ENCODE measurements around the gene PNMA6F.
A peak's percentile ranks its signal among the peaks of the same experiment; 100 is the strongest.
"Not testable (repeated sequence)": the region's sequence is repeated elsewhere in the genome, so short reads cannot be mapped to it uniquely, and the experiment has no call there.

Gene PNMA6F

DNA sequence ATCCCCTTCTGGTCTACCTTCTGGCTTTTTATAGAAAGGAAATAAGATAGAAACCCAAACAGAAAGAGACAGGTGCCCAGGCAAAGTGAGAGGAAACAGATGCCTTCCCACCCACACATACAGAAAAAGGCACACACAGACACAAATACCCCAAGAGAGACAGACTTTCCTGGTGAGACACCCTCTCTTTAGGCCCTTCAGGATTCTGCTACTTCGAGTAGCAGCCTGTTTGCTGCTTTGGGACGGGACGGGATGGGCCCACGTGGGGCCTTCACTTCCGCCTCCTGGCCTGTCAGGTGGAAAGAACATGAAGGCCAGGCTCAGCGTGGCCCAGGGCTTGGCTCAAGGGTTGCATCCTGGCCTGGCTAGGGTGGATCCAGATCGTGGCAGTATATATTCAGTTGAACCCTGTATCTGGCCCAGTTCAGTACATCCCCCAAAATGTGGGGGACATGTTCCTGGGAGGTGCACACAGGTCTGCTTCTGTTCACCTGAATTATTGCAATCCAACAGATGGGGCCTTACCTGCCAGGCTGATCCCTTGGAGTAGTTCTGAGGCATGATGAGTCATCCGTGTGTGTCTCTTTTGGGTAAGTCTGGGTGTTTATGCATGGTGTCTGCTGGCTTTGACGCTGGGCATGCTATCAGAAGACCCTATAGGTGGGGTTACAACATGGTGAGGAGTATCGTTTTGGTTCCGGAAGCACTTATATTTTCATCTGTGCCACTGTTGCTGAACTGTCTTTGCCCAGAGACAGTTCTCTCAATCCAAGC is 14.7 kb upstream of the PNMA6F start:
- TF ChIP-seq, protein P1, sequence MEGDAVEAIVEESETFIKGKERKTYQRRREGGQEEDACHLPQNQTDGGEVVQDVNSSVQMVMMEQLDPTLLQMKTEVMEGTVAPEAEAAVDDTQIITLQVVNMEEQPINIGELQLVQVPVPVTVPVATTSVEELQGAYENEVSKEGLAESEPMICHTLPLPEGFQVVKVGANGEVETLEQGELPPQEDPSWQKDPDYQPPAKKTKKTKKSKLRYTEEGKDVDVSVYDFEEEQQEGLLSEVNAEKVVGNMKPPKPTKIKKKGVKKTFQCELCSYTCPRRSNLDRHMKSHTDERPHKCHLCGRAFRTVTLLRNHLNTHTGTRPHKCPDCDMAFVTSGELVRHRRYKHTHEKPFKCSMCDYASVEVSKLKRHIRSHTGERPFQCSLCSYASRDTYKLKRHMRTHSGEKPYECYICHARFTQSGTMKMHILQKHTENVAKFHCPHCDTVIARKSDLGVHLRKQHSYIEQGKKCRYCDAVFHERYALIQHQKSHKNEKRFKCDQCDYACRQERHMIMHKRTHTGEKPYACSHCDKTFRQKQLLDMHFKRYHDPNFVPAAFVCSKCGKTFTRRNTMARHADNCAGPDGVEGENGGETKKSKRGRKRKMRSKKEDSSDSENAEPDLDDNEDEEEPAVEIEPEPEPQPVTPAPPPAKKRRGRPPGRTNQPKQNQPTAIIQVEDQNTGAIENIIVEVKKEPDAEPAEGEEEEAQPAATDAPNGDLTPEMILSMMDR (conservative IDR thresholded peaks at IDR 0.05; ENCODE audit: low read length), result no peak
- no peak for DNase-seq (ENCODE audit: low read depth)
- no peak overlapping the region for H3K4me3 ChIP-seq (ENCODE audit: low read length)

DNA sequence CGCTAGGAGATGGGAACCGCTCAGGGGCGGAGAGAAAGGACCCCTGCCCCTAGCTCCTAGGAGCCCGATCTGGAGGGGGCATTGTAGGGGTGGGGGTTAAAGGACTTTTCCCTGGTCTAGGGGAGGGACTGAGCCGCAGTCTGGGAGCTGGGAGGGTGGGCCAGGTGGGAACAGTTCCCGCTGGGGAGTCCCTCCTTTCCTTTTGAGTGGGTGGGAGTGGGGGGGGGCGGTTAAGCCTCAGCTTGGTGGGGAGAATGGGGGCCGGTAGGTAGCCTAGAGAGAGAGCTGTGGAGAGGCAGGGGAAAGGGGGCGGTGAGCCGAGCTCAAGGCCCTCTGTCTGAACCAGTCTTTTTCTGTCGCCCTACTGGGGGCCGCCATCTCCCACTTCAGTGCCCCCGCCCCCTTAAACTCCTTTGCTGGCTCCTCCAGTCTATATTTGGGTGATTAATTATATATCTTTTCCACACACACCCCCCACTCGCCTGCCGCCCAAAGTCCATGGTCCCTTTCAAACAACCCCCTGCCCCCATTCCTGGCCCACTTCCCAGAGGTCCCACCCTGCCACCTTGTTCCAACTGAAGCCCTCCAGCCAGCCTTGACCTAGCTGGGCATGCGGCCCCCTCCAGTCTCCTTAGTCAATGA is 13.2 kb upstream of the PNMA6F start:
- TF ChIP-seq, protein P1 (conservative IDR thresholded peaks at IDR 0.05; ENCODE audit: low read length), result no peak
- peak overlapping the region; percentile 72 for H3K4me3 ChIP-seq (ENCODE audit: low read length)
- DNase-seq (ENCODE audit: low read depth), result no peak

DNA sequence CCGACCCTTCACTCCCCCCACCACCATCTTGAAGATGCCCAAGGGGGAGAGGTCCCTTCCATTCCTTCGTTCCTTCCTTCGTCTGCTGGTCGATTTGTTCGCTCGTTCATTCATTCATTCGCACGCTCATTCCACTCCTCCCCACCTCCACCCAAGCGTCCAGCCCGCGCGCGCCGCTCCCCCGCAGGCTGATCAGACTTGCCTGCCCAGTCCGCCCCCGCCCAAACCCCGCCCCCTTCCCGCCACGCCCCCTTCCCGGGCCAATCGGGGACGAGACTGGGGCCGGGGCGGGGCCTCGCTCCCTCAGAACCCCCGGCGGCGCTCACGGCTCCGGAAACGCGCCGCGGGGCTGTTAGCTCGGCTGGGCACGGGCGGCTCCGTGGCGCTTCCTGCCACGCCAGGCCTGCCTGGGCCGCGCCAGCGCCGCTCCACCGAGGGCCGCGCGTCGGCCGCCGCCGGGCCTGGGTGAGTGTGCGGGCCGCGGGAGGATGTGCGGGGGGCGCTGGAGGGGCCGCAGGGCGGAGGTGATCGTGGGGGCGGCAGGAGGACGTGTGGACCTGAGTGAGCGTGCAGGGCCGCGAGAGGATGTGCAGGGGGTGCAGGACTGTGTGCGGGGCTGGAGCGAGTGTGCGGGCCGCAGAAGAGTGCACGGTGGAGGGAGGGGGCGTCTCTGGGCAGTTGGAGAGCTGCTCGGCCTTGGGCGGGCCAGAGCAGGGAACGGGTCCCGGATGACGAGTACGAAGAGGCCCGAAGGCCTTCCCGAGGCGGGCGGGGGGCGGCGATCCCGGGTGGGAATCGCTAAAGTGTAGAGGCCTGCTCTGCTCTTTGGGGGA is 12.5 kb upstream of the PNMA6F start, which contains the start of gene ZNF275:
TSS of gene ZNF275 (plus strand) at position 333 of the 833 bp plus-strand sequence. CDS start 2,527 bp downstream, outside the sequence.
- peak; percentile 75 for DNase-seq (ENCODE audit: low read depth)
- TF ChIP-seq, protein P1 (conservative IDR thresholded peaks at IDR 0.05; ENCODE audit: low read length), result no peak
- peak within 1 kb of the TSS; percentile 72 for H3K4me3 ChIP-seq (ENCODE audit: low read length)

DNA sequence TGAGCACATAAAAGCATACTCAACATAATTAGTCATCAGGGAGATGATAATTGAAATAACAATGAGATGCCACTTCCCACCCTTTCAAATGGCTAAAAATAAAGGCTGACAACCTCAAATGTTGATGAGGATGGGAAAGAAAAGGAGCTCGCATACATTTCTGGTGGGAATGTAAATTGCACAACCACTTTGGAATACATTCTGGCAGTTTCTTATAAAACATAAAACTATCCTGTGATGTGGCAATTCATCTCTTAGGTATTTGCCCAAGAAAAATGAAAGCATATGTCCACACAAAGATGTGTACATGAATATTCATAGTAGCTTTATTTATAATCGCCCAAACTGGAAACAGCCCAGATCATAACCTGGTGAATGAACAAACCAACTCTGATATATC is 11.7 kb upstream of the PNMA6F start:
- peak; percentile 80 for DNase-seq (ENCODE audit: low read depth)

DNA sequence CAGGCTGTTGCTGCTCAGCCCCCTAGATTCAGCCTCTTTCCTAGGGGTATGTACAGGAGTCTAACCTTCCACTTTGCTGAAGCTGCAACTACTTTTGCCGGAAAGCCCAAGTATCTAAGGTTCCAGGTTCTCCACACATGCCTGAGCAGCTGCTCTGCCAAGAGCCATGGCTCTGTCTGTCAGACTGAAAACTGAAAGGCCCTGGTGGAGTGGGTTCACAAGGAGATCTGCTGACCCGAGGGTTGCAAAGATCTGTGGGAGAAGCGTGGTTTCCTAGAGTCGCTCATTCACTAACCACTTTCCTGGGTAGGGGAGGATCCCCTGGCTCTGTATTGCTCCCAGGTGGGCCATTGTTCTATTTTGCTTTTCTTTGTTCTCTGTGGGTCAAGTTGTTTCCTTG is 6.0 kb upstream of the PNMA6F start:
- no peak overlapping the region for H3K4me3 ChIP-seq (ENCODE audit: low read length)
- TF ChIP-seq, protein P1 (conservative IDR thresholded peaks at IDR 0.05; ENCODE audit: low read length), result no peak
- DNase-seq (ENCODE audit: low read depth), result no peak

More for the DNA sequence above, 11.7 kb upstream of the PNMA6F start:
- TF ChIP-seq, protein P1 (conservative IDR thresholded peaks at IDR 0.05; ENCODE audit: low read length), result no peak
- peak overlapping the region; percentile 62 for H3K4me3 ChIP-seq (ENCODE audit: low read length)

DNA sequence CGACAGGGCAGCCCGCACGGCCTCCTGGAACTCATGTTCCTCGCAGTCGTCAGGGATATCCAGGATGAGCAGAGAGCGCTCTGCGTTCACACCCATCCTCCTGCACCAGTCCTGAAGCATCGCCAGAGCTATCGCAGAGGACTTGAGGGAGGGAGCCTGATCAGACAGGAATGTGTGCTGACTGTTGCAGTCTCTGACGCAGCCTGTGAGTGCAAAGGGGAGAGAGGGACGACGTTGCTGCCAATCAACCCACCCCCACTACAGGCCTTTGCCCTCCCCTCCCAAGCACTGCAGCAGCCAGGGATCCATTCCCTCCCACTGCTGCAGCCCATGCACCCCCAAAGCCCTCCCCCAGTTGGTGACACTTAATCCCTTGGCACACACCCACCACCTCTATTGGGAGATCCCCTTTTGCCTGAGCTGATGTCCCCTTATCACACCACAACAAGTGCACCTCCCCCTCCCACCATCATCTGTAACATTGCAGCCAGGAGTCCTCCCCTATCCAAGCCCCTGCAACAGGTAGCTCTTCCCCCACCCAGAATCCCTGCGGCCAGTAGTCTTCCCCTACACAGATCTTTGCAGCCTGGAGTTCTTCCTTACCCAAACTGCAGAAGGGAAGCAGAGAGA is 897 bp downstream of the PNMA6F start:
- no peak for DNase-seq (ENCODE audit: low read depth)
- no peak overlapping the region for H3K4me3 ChIP-seq (ENCODE audit: low read length)
- TF ChIP-seq, protein P1 (conservative IDR thresholded peaks at IDR 0.05; ENCODE audit: low read length), result no peak

DNA sequence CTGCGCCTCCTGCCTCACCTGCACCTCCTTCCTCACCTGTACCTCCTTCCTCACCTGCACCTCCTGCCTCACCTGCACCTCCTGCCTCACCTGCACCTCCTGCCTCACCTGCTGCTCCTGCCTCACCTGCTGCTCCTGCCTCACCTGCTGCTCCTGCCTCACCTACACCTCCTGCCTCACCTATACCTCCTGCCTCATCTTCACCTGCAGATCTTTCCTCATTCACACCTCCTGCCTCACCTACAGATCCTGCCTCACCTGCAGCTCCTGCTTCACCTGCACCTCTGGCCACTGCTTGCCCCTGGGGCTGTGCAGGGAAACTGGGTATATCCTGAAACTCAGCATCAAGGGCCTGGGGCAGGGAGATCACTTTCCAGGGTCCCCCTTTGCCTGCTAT is 1.5 kb downstream of the PNMA6F start:
- DNase-seq (ENCODE audit: low read depth); H3K4me3 ChIP-seq (ENCODE audit: low read length): not testable (repeated sequence)

Measured in AG10803 (cell line).